Kidney epithelial cell (primary cell): Measurements from ENCODE around the gene HTR3E. TPM values are rescaled to one million over a fixed set of nuclear protein-coding genes. Genes with fewer than 3 reads are reported as not detected.
"Not testable (repeated sequence)": the region's sequence is repeated elsewhere in the genome, so short reads cannot be mapped to it uniquely, and the experiment has no call there.

Source experiments
- DNase-seq: peaks from one replicate; pipeline ENCODE4 v3.0.0-alpha.2; 2010; ENCODE audit warnings: low read depth
- H3K27me3 ChIP-seq: 2 replicates; pipeline ENCODE4 v1.6.0; 2011; ENCODE audit warnings: low read length; ENCODE audit not compliant: control insufficient read depth, insufficient read depth
- H3K36me3 ChIP-seq: 2 replicates; pipeline ENCODE4 v1.5.1; 2011; ENCODE audit warnings: low read length; ENCODE audit not compliant: control insufficient read depth, insufficient read depth
- H3K4me3 ChIP-seq: 2 replicates; pipeline ENCODE4 v1.5.1; 2011; ENCODE audit warnings: low read depth, mild to moderate bottlenecking, control low read depth, low read length
- CTCF ChIP-seq: IDR thresholded peaks from 2 replicates; pipeline ENCODE4 v1.5.1; 2011; ENCODE audit warnings: mild to moderate bottlenecking, moderate library complexity, low read length, control low read depth, inconsistent platforms; ENCODE audit not compliant: insufficient read depth, poor library complexity, severe bottlenecking
- total RNA-seq: library from RNA; depleted of rRNA; stranded (reverse); fragments of >200 nt; gene quantifications from 2 replicates; pipeline ENCODE4 v1.2.3, GENCODE V29; 2015

HTR3E gene
- total RNA-seq, 1 donor from 2014 or later = not detected

- TF ChIP-seq CTCF = no peak
- Histone ChIP-seq H3K27me3 (no peaks in the 10 kb centered on the region), H3K36me3 (no peaks in the 10 kb centered on the region), H3K4me3 (no peak overlapping the region)
- DNase-seq = no peak
Observed at GRCh38 chr3:184117636-184118035, 20.8 kb downstream of the HTR3E start.

- H3K4me3 ChIP-seq, H3K36me3 ChIP-seq, H3K27me3 ChIP-seq, DNase-seq: not testable (repeated sequence)
Observed at GRCh38 chr3:184121031-184121430, 24.2 kb downstream of the HTR3E start.

GRCh38 chr3:184126006-184126405, 29.1 kb downstream of the HTR3E start:
- no peaks in the 10 kb centered on the region for H3K36me3 ChIP-seq
- no peak overlapping the region for H3K4me3 ChIP-seq
- no peaks in the 10 kb centered on the region for H3K27me3 ChIP-seq
- no peak for DNase-seq
- TF ChIP-seq CTCF = no peak

- H3K27me3 ChIP-seq = no peaks in the 10 kb centered on the region
- H3K36me3 ChIP-seq = no peaks in the 10 kb centered on the region
- DNase-seq = no peak
- H3K4me3 ChIP-seq = no peak overlapping the region
- peak; percentile 35 for TF ChIP-seq CTCF
Observed at GRCh38 chr3:184129012-184129411, 32.1 kb downstream of the HTR3E start.

GRCh38 chr3:184132945-184133344, 36.1 kb downstream of the HTR3E start:
- Histone ChIP-seq H3K27me3 (no peaks in the 10 kb centered on the region), H3K4me3 (no peak overlapping the region), H3K36me3 (no peaks in the 10 kb centered on the region)
- no peak for DNase-seq
- no peak for TF ChIP-seq CTCF

GRCh38 chr3:184133840-184134745, 37.2 kb downstream of the HTR3E start:
- no peaks in the 10 kb centered on the region for H3K27me3 ChIP-seq
- H3K4me3 ChIP-seq = peak overlapping the region; percentile 83
- H3K36me3 ChIP-seq = no peaks in the 10 kb centered on the region
- no peak for DNase-seq
- TF ChIP-seq CTCF = no peak
